Large intestine (tissue), 3 donors: ENCODE data around the gene DIS3L2. TPM values are rescaled to one million over a fixed set of nuclear protein-coding genes. Genes with fewer than 3 reads are reported as not detected.

ENCODE experiments used
- DNase-seq, 2 donors: peaks; one replicate each; pipeline versions ENCODE4 v3.0.0 to v3.0.0-alpha.2; 2013
- H3K27ac ChIP-seq: one replicate; pipeline ENCODE4 v1.5.1; 2013; ENCODE audit warnings: low read length
- H3K27me3 ChIP-seq: 2 replicates; pipeline ENCODE4 v1.6.1; 2013; ENCODE audit warnings: low read length; ENCODE audit not compliant: control insufficient read depth, insufficient read depth
- H3K36me3 ChIP-seq: 2 replicates; pipeline ENCODE4 v1.6.1; 2013; ENCODE audit warnings: low read length; ENCODE audit not compliant: control insufficient read depth, insufficient read depth
- H3K4me1 ChIP-seq: one replicate; pipeline ENCODE4 v1.6.1; 2013; ENCODE audit warnings: low read length; ENCODE audit not compliant: control insufficient read depth, insufficient read depth
- H3K4me3 ChIP-seq: one replicate; pipeline ENCODE4 v1.5.1; 2013; ENCODE audit warnings: low read length
- H3K9me3 ChIP-seq: one replicate; pipeline ENCODE4 v1.6.1; 2013; ENCODE audit warnings: mild to moderate bottlenecking, low read depth, low read length, moderate library complexity; ENCODE audit not compliant: control insufficient read depth
- WGBS: methylation state at CpG from one replicate; pipeline ENCODE4 v1.1.5; 2013; ENCODE audit warnings: low lambda C conversion rate; ENCODE audit not compliant: insufficient coverage; 5-methylcytosine and 5-hydroxymethylcytosine counted together
- polyA plus RNA-seq: library from polyadenylated mRNA; unstranded; fragments of 120-200 nt; gene quantifications from one replicate; pipeline ENCODE4 v1.2.1, GENCODE V29; 2013

DIS3L2 gene
- polyA plus RNA-seq, 1 donor, result 23.6 TPM

DNA sequence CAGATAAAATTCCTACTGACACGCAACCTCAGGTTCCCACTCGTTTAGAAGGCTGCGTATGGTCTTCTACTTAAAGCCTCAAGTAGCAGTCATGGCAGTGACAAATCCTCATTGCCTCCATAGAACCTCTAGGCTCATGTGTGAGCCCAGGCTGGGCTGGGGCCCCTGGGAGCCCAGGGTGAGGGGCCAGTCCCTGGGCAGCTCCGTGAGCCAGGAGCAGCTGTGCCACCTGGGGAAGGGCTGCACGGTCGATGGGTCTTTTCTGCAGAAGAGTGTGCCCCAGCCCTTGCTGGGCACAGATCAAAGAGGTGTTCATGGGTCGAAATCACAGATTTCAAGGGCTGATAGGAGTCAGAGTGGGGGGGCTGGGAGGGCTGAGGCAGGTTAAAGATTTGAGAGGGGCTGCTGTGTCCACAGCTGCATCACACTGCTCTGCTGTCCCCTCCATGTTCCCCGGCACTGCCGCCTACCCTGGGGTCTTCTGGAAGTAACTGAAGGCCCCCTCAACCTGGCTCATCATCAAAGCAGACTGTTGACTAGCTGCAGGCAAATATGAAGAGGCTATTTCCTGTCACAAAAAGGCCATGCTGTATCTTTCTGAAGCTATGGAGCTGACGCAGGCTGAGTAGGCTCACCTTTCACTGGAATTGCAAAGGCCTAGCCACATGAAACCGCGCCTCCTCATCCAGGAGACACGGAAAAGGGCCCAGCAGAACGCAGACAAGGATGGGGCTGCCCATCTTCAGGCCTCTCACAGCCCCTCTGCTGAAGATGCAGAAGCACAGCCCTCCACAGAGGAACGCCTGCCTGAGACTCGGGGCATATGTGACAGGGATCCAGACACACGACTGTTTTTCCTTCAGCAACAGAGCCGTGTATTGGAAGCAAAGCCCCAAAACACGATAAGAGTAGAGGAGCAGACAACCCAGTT, 381.4 kb downstream of the DIS3L2 start:
- Histone ChIP-seq H3K27me3 (peaks cover 10% of the 10 kb centered on the region), H3K27ac (no peak overlapping the region), H3K9me3 (peaks cover 3% of the 10 kb centered on the region), H3K4me1 (no peaks in the 10 kb centered on the region), H3K36me3 (no peaks in the 10 kb centered on the region), H3K4me3 (no peak overlapping the region)
- WGBS, result no CpG with 5 or more reads among the region's 19 CpGs
- no peak for DNase-seq

DNA sequence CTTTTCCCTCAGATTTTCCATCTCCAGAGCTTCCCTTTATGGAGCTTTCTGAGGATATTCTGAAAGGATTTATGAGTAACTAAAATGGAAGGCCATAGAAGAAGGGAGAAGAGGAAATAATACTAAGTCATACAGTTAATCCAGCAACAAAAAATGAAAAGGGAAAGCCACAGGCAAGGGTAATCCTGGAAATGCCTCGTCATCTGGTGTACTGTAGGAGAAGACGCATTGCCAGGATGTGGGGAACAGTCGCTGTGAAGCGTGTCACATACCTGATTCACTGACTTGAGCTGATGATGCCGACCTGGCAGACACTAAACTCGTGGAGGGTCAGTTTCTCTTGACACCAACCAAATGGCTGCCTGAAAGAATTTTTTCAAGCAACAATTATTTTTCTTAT, 382.3 kb downstream of the DIS3L2 start:
- WGBS, result no CpG with 5 or more reads among the region's 6 CpGs
- no peaks in the 10 kb centered on the region for H3K36me3 ChIP-seq

DNA sequence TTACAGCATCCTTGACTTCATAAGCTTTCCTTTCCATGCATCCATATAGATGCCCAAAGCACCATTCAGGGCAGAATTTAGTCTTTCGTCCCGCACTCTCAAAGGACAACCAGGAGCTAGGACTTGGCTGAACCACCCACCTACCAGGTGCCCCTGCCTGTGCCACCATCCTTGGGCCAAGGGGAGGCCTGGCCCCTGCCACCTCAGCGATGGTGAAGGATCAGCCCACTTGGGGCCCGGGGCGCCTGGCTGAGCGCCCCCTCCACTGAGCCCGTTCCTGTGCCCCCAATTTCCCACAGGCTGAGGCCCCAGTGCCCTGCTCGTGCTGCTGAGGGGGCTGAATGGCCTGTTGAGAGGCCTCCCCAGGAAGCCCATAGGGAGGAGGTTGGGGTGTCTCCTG, 383.7 kb downstream of the DIS3L2 start:
- peaks cover 28% of the 10 kb centered on the region for H3K27me3 ChIP-seq
- no peaks in the 10 kb centered on the region for H3K36me3 ChIP-seq
- H3K4me1 ChIP-seq, result no peaks in the 10 kb centered on the region
- no peak overlapping the region for H3K27ac ChIP-seq
- whole genome bisulfite sequencing, result no CpG with 5 or more reads among the region's 8 CpGs
- peaks cover 3% of the 10 kb centered on the region for H3K9me3 ChIP-seq
- H3K4me3 ChIP-seq, result no peak overlapping the region
- no peak for DNase-seq

More for the DNA sequence above, 382.3 kb downstream of the DIS3L2 start:
- Histone ChIP-seq H3K27ac (no peak overlapping the region), H3K4me1 (no peaks in the 10 kb centered on the region), H3K9me3 (peaks cover 3% of the 10 kb centered on the region), H3K4me3 (no peak overlapping the region), H3K27me3 (peaks cover 14% of the 10 kb centered on the region)
- no peak for DNase-seq

DNA sequence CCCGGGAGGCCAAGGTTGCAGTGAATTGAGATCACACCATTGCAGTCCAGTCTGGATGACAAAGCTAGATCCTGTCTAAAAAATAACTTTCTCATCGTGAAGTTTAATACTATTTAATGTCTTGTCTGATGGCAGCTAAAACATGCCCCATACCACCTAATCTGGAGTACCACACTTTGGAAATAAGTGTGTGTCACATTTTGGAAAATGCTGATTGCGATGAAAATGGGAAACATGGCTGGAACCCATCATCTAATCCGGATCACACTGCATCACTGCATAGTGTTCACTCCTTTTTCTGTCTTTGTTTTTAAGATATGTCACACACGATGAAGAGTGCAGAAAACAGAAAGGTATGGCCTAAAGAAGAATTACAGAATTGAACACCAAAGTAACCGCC, 385.9 kb downstream of the DIS3L2 start:
- Histone ChIP-seq H3K27ac (no peak overlapping the region), H3K4me3 (no peak overlapping the region), H3K36me3 (no peaks in the 10 kb centered on the region), H3K4me1 (peaks cover 3% of the 10 kb centered on the region), H3K9me3 (peaks cover 6% of the 10 kb centered on the region), H3K27me3 (peaks cover 50% of the 10 kb centered on the region)
- 89% methylated on average over 3 of the region's 6 CpGs for WGBS
- no peak for DNase-seq

DNA sequence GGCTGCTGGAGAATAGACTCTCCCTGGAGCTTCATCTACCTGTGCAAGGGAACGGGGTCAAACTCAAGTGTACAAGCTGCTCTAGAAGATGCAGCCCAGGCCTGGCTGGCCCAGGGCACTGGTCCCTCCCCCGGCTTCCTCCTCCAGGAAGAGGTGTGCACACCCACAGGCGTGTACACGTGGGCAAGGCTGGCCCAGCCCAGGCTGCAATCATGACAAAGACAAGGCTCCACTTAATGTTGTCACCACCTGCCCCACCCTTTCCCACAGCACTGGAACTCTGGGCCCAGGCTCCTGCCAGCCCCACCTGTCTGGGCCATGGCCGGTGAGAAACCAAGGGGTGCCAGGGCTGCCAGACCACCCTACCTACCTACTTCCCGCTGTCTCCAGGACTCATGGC, 387.4 kb downstream of the DIS3L2 start:
- no peak overlapping the region for H3K27ac ChIP-seq
- H3K4me3 ChIP-seq, result no peak overlapping the region
- H3K36me3 ChIP-seq, result no peaks in the 10 kb centered on the region
- peak in 1 of 2 donors; percentile 36 for DNase-seq
- no CpG with 5 or more reads among the region's 6 CpGs for WGBS
- peaks cover 9% of the 10 kb centered on the region for H3K9me3 ChIP-seq
- peaks cover 64% of the 10 kb centered on the region for H3K27me3 ChIP-seq
- H3K4me1 ChIP-seq, result peaks cover 3% of the 10 kb centered on the region

DNA sequence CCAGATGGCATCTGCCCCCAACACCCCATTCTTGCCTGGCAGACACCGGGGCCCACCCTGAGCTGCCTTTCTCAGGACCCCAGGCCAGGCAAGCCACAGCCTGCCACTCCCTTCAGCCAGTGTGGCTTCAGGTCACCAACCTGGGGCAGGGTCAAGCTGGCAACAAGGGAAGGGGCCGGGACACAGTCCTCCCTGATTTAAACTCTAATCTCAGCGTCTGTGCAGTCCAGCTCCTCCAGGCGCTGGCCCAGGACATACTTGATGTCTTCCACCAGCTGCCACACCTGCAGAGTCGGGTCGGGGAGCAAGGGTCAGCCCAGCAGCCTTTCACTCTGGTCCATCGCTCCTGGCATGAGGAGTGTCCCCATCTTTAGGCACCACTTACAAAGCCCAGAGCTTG, 388.0 kb downstream of the DIS3L2 start:
- H3K4me3 ChIP-seq, result no peak overlapping the region
- H3K27me3 ChIP-seq, result peaks cover 69% of the 10 kb centered on the region
- WGBS, result no CpG with 5 or more reads among the region's 7 CpGs
- H3K27ac ChIP-seq, result no peak overlapping the region
- H3K4me1 ChIP-seq, result peaks cover 3% of the 10 kb centered on the region
- no peak for DNase-seq
- peaks cover 9% of the 10 kb centered on the region for H3K9me3 ChIP-seq
- no peaks in the 10 kb centered on the region for H3K36me3 ChIP-seq

DNA sequence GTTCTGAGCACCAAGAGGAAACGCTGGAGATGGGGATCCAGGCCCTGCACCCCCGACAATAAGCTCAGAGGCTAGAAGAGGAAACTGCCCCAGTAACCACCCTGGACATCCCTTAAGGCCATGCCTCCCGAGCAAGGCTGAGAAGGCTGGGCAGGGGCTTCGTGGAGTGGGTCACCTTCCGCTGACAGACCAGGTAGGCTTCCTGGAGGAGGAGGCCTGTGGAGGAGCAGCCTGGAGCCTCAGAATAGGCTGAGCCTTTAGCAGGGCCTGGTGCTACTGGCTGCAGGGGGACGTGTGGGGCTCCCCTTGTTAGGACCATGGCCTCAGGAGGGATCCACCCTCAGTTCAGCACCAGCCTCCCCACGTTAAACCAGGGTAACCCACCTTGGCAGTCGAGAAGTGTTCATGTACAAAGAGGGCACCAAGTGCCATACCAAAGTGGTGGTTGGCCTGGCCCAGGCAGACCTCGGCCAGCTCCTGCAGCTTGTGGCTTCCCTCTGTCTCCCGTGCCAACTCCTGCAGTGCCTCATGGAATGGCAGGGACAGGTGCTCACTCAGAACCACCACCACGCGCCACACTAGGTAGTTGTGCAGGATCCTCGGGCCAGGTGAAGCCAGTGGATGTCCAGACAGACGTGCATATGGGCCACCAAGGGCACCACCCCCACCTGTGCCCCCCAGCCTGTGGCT, 388.6 kb downstream of the DIS3L2 start:
- H3K36me3 ChIP-seq, result no peaks in the 10 kb centered on the region
- DNase-seq, result no peak
- no peak overlapping the region for H3K4me3 ChIP-seq
- H3K27ac ChIP-seq, result no peak overlapping the region
- peaks cover 3% of the 10 kb centered on the region for H3K4me1 ChIP-seq
- peaks cover 9% of the 10 kb centered on the region for H3K9me3 ChIP-seq
- WGBS, result no CpG with 5 or more reads among the region's 14 CpGs
- H3K27me3 ChIP-seq, result peaks cover 69% of the 10 kb centered on the region

DNA sequence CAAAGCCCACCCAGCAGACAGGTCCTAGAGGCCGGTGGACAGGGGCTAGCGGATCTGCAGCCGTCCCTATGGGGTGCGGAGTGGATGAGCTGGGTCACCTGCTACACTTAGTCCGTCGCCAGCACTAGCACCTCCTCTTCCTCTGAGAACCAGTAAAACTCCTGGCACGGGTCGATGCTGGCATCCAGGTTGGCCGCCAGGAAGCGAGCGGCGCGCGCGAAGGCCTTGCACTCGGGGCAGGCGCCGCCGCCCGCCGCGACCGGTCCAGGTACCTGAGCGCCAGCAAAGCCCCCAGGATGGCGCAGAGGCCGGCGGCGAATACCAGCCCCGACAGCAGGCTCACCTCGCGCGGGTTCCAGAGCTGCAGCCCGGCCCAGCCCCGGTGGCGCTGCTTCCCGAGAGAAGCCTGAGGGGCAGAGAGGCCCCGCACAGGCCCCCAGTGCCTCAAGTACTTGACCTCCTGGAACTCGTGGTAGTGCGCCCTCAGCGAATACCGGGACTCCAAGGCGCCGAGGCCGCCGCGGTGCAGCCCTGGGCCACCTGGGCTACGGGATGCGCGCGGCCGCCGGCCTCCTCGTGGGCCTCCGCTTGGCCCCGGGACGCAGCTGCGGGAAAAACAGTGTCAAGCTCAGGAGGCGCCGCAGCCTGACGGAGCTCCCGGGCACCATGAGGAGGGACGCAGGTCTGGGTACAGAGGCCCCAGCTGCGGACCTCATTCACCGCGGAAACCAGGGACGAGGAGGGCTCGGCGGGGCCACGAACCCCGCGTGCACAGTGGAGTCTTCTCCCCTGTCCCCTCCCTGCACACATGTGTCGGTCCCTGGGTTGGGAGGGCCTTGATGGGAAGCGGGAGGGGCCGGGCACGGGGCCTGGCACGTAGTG, 389.5 kb downstream of the DIS3L2 start:
- peaks cover 6% of the 10 kb centered on the region for H3K9me3 ChIP-seq
- no peaks in the 10 kb centered on the region for H3K36me3 ChIP-seq
- no CpG with 5 or more reads among the region's 76 CpGs for WGBS
- DNase-seq, result no peak
- H3K4me3 ChIP-seq, result no peak overlapping the region
- H3K27ac ChIP-seq, result no peak overlapping the region
- H3K4me1 ChIP-seq, result peaks cover 3% of the 10 kb centered on the region
- H3K27me3 ChIP-seq, result peaks cover 69% of the 10 kb centered on the region

DNA sequence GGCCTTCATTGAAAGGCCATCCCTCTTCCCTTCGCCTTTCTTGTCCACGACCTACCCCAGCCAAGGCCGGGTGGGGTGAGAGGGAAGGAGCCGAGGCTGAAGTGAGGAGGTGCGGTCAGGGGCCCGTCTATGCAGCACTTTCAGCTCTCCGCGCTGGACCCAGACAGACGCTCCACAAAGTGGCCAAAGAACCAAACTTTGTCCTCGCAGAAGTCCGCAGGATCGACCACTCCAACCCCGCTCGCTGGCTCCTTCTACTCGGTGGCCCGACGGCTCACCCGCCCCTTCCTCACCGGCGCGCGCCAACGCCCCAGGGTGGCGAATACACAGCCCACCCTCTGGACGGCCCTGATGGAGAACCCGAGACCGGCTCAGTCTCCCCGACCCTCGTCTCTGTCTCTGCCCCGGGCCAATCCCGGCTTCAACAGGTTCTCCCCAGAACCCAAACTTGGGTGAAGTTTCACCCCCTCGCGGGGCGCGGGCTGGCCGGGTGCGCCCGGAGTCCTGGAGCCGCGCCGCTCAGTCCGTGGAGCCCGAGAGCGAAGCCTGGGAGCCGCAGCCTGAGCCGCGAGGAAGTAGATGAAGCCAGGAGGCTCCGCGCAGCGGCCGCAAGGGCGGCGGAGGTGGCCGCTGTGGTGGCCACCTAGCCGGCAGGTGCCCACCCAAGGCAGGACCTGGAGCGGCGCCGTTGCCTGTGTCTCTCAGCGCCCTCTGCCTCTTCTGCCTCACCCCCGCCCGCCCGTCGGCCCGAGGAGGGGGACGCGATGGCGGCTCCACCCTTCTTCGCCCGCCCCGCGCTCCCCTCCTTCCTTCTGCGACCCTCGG, 390.4 kb downstream of the DIS3L2 start:
- Histone ChIP-seq H3K27ac (no peak overlapping the region), H3K36me3 (no peaks in the 10 kb centered on the region), H3K27me3 (peaks cover 69% of the 10 kb centered on the region), H3K4me1 (peaks cover 3% of the 10 kb centered on the region), H3K4me3 (no peak overlapping the region), H3K9me3 (peaks cover 6% of the 10 kb centered on the region)
- no peak for DNase-seq
- no CpG with 5 or more reads among the region's 73 CpGs for WGBS
